GM12878 (cell line): ENCODE measurements around the gene DEFB132. TPM values are rescaled to one million over a fixed set of nuclear protein-coding genes. Genes with fewer than 3 reads are reported as not detected.
A peak's percentile ranks its signal among the peaks of the same experiment; 100 is the strongest.

ENCODE experiments used
- ATAC-seq: fragments of 200-7000 bp; cut with Tn5 transposase; 3 replicates; pipeline ENCODE4 v1.9.1; 2020; ENCODE audit warnings: mild to moderate bottlenecking, moderate library complexity
- BruUV-seq: library from RNA; stranded (reverse); fragments of 400-500 nt; replicated peaks from 2 replicates; lab custom pipeline; 2021; lab: Mats Ljungman, UMichigan
- CTCF ChIA-PET: fragments of 300-600 bp; sonication (Branson Sonifier 250); formaldehyde crosslinking; extraction: SDS; loops from one replicate; lab custom pipeline; 2021; ENCODE audit warnings: inconsistent platforms; lab: Yijun Ruan, JAX
- POLR2A ChIA-PET: fragments of 350-600 bp; formaldehyde crosslinking; extraction: SDS; loops from one replicate; lab custom pipeline; 2021; ENCODE audit warnings: inconsistent platforms; lab: Charles Lee
- RAD21 ChIA-PET: fragments of 300-600 bp; sonication (Branson Sonifier 250); formaldehyde crosslinking; loops from one replicate; lab custom pipeline; 2023; ENCODE audit warnings: antibody characterized with exemption; ENCODE audit not compliant: unreplicated experiment; lab: Charles Lee
- SMC1A ChIA-PET: fragments of 300-600 bp; sonication (Branson Sonifier 250); formaldehyde crosslinking; loops from one replicate; lab custom pipeline; 2023; ENCODE audit not compliant: unreplicated experiment, uncharacterized antibody; lab: Charles Lee
- DNase-seq: peaks from one replicate; pipeline ENCODE4 v3.0.0-alpha.2; 2011; ENCODE audit warnings: low read depth, low spot score
- FAIRE-seq: peaks from 3 replicates; lab custom pipeline; 2011; peaks lifted over from hg19 to GRCh38; lab: Jason Lieb, UNC
- H2AFZ ChIP-seq: 2 replicates; pipeline ENCODE4 v1.6.0; 2011; ENCODE audit warnings: low read depth, low read length, control low read depth; ENCODE audit not compliant: control insufficient read depth
- H3K27ac ChIP-seq: 2 replicates; pipeline ENCODE4 v1.5.1; 2011; ENCODE audit warnings: control low read depth; ENCODE audit not compliant: control insufficient read depth, insufficient read depth
- H3K27me3 ChIP-seq, 2 experiments: replicated peaks in 1 of 2; 2 replicates each; pipeline versions ENCODE4 v1.6.0 to v1.6.1; 2011; ENCODE audit warnings: low read length in 1 of 2; ENCODE audit not compliant: control insufficient read depth in 2 of 2, insufficient read depth in 2 of 2
- H3K36me3 ChIP-seq, 2 experiments: 2 replicates each; pipeline ENCODE4 v1.5.1; 2011; ENCODE audit warnings: low read length in 1 of 2; ENCODE audit not compliant: control insufficient read depth in 2 of 2, insufficient read depth in 2 of 2
- H3K4me1 ChIP-seq: 2 replicates; pipeline ENCODE4 v1.6.1; 2011; ENCODE audit warnings: mild to moderate bottlenecking, low read length, moderate library complexity, mixed read lengths; ENCODE audit not compliant: control insufficient read depth, insufficient read depth
- H3K4me2 ChIP-seq: 2 replicates; pipeline ENCODE4 v1.6.0; 2011; ENCODE audit warnings: control low read depth; ENCODE audit not compliant: control insufficient read depth, insufficient read depth
- H3K4me3 ChIP-seq: fragments of 200-600 bp; sonication (generic); 2 replicates; pipeline ENCODE4 v1.5.1; 2016
- H3K79me2 ChIP-seq: 2 replicates; pipeline ENCODE4 v1.6.0; 2011; ENCODE audit warnings: low read length; ENCODE audit not compliant: control insufficient read depth, insufficient read depth
- H3K9ac ChIP-seq: 2 replicates; pipeline ENCODE4 v1.8.0; 2011; ENCODE audit warnings: low read length, control low read depth, mixed read lengths; ENCODE audit not compliant: control insufficient read depth, insufficient read depth
- H3K9me3 ChIP-seq: replicated peaks from 3 replicates; pipeline ENCODE4 v1.5.1; 2011; ENCODE audit warnings: mild to moderate bottlenecking, low read length; ENCODE audit not compliant: control insufficient read depth, insufficient read depth
- H4K20me1 ChIP-seq: 2 replicates; pipeline ENCODE4 v1.6.0; 2011; ENCODE audit not compliant: control insufficient read depth, insufficient read depth
- WRNIP1 ChIP-seq: IDR thresholded peaks from 2 replicates; pipeline ENCODE4 v1.6.1; 2011; ENCODE audit warnings: low read depth, low read length, improper control_type of control experiment, borderline replicate concordance
- WGBS: methylation state at CpG from one replicate; pipeline ENCODE4 v1.1.6; 2016; ENCODE audit warnings: low lambda C conversion rate; ENCODE audit not compliant: insufficient replicate concordance, insufficient coverage; ENCODE audit errors: missing lambda C conversion rate; 5-methylcytosine and 5-hydroxymethylcytosine counted together
- in situ Hi-C: fragments of 300-500 bp; cut with MboI; formaldehyde crosslinking; loops from 9 replicates; pipeline ENCODE4 v1.14.3; 2018; ENCODE audit warnings: mixed read lengths
- intact Hi-C: fragments of 100-400 bp; cut with micrococcal nuclease; formaldehyde crosslinking; loops from one replicate; pipeline ENCODE4 v1.14.2; 2022; ENCODE audit not compliant: unreplicated experiment
- polyA plus RNA-seq, 11 experiments: library from polyadenylated mRNA; depleted of rRNA in 4 of 11; unstranded in 6 of 11; stranded (reverse) in 5 of 11; fragments of >200 nt; fragmentation: Nextera tagmentation in 4 of 11; fragmentation: Illumina TruSeq in 1 of 11; extraction: Ambion mirVana in 4 of 11; extraction: Trizol in 1 of 11; gene quantifications; 1 replicate in 1 of 11; 2 replicates in 10 of 11; pipeline versions ENCODE4 v1.2.1 to v1.2.3, GENCODE V29; 2011 to 2016; ENCODE audit warnings: inconsistent platforms in 2 of 11, missing spikeins in 2 of 11, low read depth in 1 of 11
- total RNA-seq, 4 experiments: library from RNA; depleted of rRNA in 3 of 4; stranded (reverse); fragments of >200 nt in 3 of 4; fragmentation: Illumina TruSeq in 1 of 4; extraction: Trizol in 1 of 4; gene quantifications; 2 replicates each; pipeline versions ENCODE4 v1.2.1 to v1.2.3, GENCODE V29; 2013 to 2021
- TF ChIP-seq, protein P1 (sequence below), 3 experiments: IDR thresholded peaks in 2 of 3; conservative IDR thresholded peaks in 1 of 3; 2 replicates each; pipeline ENCODE4 v1.5.1; 2011; ENCODE audit warnings: low read depth in 3 of 3, low read length in 3 of 3, mild to moderate bottlenecking in 3 of 3, control low read depth in 2 of 3, moderate library complexity in 2 of 3, inconsistent platforms in 1 of 3, mixed read lengths in 1 of 3; ENCODE audit not compliant: control insufficient read depth in 2 of 3, insufficient read depth in 1 of 3; ENCODE audit errors: extremely low read depth in 1 of 3

Gene DEFB132
- total and polyA plus RNA-seq, 10 of the 15 experiments (the other 5 are each of a cell fraction or from before 2014, with no cell fraction given) = not detected

DNA sequence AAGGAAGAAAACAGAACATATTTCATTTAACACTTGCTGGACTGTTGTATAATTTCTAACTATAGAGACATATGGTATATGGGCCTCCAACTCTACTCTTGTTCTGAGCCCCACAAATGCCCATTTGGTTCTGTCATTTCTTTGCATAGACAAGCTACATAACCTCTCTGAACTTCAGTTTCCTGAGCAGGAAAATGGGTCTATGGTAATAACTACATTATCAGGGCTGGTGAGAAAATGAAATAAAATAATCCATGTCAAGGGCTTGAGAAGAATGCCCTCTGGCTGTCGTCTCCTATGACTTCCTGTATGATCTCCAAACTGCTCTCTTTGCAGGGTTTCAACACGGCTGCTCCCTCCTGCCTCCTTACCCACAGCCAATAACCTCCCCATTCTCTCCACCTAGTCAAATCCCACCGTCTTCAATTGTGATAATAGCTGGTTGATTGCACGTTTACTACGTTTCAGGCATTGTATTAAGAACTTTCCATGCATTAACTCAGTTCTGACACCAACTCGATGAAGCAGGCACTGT is 51.8 kb downstream of the DEFB132 start:
- POLR2A ChIA-PET = interaction anchor here (0.7 to 2.5 kb wide), 2 partner anchors 15 to 57 kb away, joined by 3 to 11 read pairs; partner anchors contain the start of gene SOX12
- FAIRE-seq (no peak), DNase-seq (no peak), ATAC-seq (no peak)
- Histone ChIP-seq H3K9ac (no peak overlapping the region), H3K27me3 (no peaks in the 10 kb centered on the region), H4K20me1 (no peaks in the 10 kb centered on the region), H3K4me1 (peaks cover 4% of the 10 kb centered on the region; the same call in 1 of the 2 replicates), H3K79me2 (no peaks in the 10 kb centered on the region), H2AFZ (peak overlapping the region; percentile 88), H3K9me3 (no peaks in the 10 kb centered on the region), H3K27ac (no peak overlapping the region), H3K4me2 (no peak overlapping the region), H3K36me3 (no peaks in the 10 kb centered on the region), H3K4me3 (no peak overlapping the region)
- CTCF ChIA-PET = interaction anchor here (0.6 to 2.3 kb wide), 6 partner anchors 9 to 235 kb away, joined by 3 to 12 read pairs (median 4); partner anchors contain the start of gene CSNK2A1
- no TSS peak for BruUV-seq
- intact Hi-C loops (no loop called here), in situ Hi-C loops (no loop called here)
- SMC1A ChIA-PET = interaction anchor here (1.0 to 1.6 kb wide), 4 partner anchors 10 to 21 kb away, joined by 3 to 6 read pairs (median 5); no protein-coding TSS in a partner anchor
- no peak for TF ChIP-seq WRNIP1
- TF ChIP-seq, protein P1, sequence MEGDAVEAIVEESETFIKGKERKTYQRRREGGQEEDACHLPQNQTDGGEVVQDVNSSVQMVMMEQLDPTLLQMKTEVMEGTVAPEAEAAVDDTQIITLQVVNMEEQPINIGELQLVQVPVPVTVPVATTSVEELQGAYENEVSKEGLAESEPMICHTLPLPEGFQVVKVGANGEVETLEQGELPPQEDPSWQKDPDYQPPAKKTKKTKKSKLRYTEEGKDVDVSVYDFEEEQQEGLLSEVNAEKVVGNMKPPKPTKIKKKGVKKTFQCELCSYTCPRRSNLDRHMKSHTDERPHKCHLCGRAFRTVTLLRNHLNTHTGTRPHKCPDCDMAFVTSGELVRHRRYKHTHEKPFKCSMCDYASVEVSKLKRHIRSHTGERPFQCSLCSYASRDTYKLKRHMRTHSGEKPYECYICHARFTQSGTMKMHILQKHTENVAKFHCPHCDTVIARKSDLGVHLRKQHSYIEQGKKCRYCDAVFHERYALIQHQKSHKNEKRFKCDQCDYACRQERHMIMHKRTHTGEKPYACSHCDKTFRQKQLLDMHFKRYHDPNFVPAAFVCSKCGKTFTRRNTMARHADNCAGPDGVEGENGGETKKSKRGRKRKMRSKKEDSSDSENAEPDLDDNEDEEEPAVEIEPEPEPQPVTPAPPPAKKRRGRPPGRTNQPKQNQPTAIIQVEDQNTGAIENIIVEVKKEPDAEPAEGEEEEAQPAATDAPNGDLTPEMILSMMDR (IDR thresholded peaks at IDR 0.05 in 2 of 3, conservative IDR thresholded peaks at IDR 0.05 in 1 of 3; ENCODE audit: control insufficient read depth in 2 of 3, extremely low read depth in 1 of 3, insufficient read depth in 1 of 3, low read depth in 3 of 3, low read length in 3 of 3) = 0 out of 6 replicates have a peak, but pooled peaks of 1 of the 3 experiments have one; percentile 3
- RAD21 ChIA-PET = interaction anchor here (2.5 to 2.7 kb wide), 2 partner anchors 11 to 43 kb away, joined by 10 to 12 read pairs; partner anchors contain the start of gene ZCCHC3
- 44% methylated on average over 6 of the region's 6 CpGs for WGBS
